HCT116 (cell line): ENCODE data around the gene CCL15. TPM values are rescaled to one million over a fixed set of nuclear protein-coding genes. Genes with fewer than 3 reads are reported as not detected.

Experiments used
- ATAC-seq: fragments of 200-7000 bp; cut with Tn5 transposase; 2 replicates; pipeline ENCODE4 v1.9.1; 2020; ENCODE audit warnings: mild to moderate bottlenecking, moderate library complexity
- BruUV-seq: library from RNA; stranded (reverse); fragments of 400-500 nt; replicated peaks from 2 replicates; lab custom pipeline; 2021; lab: Mats Ljungman, UMichigan
- CTCF ChIA-PET: fragments of 300-600 bp; sonication (Branson Sonifier 250); formaldehyde crosslinking; loops from one replicate; lab custom pipeline; 2021; ENCODE audit warnings: antibody characterized with exemption; lab: Charles Lee
- POLR2A ChIA-PET: fragments of 300-600, 350-600 bp; sonication (Branson Sonifier 250); formaldehyde crosslinking; loops from one replicate; lab custom pipeline; 2021; ENCODE audit warnings: antibody characterized with exemption; lab: Charles Lee
- RAD21 ChIA-PET, 2 experiments: fragments of 300-600 bp; sonication (Branson Sonifier 250); formaldehyde crosslinking; loops; one replicate each; lab custom pipeline; 2023; ENCODE audit warnings: low total read pairs in 2 of 2; ENCODE audit not compliant: uncharacterized antibody in 2 of 2, unreplicated experiment in 2 of 2, low non-redundant PET in 1 of 2; lab: Charles Lee
- DNase-seq: peaks from one replicate; pipeline ENCODE4 v3.0.0-alpha.2; 2010; ENCODE audit warnings: low read depth, low spot score
- H2AFZ ChIP-seq: fragments of 200-600 bp; shearing (Covaris generic), sonication (generic); 2 replicates; pipeline ENCODE4 v1.6.1; 2017; ENCODE audit warnings: low read depth, mixed run types, mixed read lengths, antibody characterized with exemption, low read length; ENCODE audit not compliant: poor library complexity, severe bottlenecking
- H3K27ac ChIP-seq: 2 replicates; pipeline ENCODE4 v1.5.1; 2012; ENCODE audit warnings: low read depth, low read length
- H3K27me3 ChIP-seq: fragments of 200-600 bp; sonication (generic); 2 replicates; pipeline ENCODE4 v1.6.1; 2016; ENCODE audit warnings: mixed run types, low read length, mixed read lengths; ENCODE audit not compliant: insufficient read depth
- H3K36me3 ChIP-seq, 2 experiments: fragments of 200-500 bp in 1 of 2; fragments of 200-600 bp in 1 of 2; sonication (Bioruptor generic) in 1 of 2; sonication (generic) in 1 of 2; 2 replicates each; pipeline versions ENCODE4 v1.5.1 to v1.6.1; 2014 to 2016; ENCODE audit warnings: low read length in 2 of 2, inconsistent platforms in 1 of 2, mixed read lengths in 1 of 2, mixed run types in 1 of 2; ENCODE audit not compliant: insufficient read depth in 2 of 2, control insufficient read depth in 1 of 2
- H3K4me1 ChIP-seq, 2 experiments: fragments of 200-600 bp in 1 of 2; sonication (generic) in 1 of 2; 2 replicates each; pipeline versions ENCODE4 v1.5.1 to v1.6.1; 2012 to 2017; ENCODE audit warnings: low read length in 2 of 2, inconsistent platforms in 1 of 2, mild to moderate bottlenecking in 1 of 2, mixed read lengths in 1 of 2, mixed run types in 1 of 2, moderate library complexity in 1 of 2; ENCODE audit not compliant: insufficient read depth in 2 of 2, control insufficient read depth in 1 of 2
- H3K4me2 ChIP-seq: fragments of 200-600 bp; sonication (generic); 2 replicates; pipeline ENCODE4 v1.6.1; 2017; ENCODE audit warnings: mixed run types, low read length, mixed read lengths
- H3K4me3 ChIP-seq, 2 experiments: fragments of 200-600 bp in 1 of 2; sonication (generic) in 1 of 2; replicated peaks in 1 of 2; 2 replicates each; pipeline ENCODE4 v1.5.1; 2011 to 2016; ENCODE audit warnings: low read length in 2 of 2, control low read depth in 1 of 2, low read depth in 1 of 2, mild to moderate bottlenecking in 1 of 2, mixed read lengths in 1 of 2, mixed run types in 1 of 2
- H3K79me2 ChIP-seq: fragments of 200-600 bp; sonication (generic); 2 replicates; pipeline ENCODE4 v1.6.1; 2017; ENCODE audit warnings: mild to moderate bottlenecking, mixed run types, low read length, moderate library complexity, mixed read lengths; ENCODE audit not compliant: insufficient read depth
- H3K9ac ChIP-seq: fragments of 200-600 bp; sonication (generic); 2 replicates; pipeline ENCODE4 v1.6.1; 2016; ENCODE audit warnings: low read length, mixed read lengths
- H3K9me2 ChIP-seq: fragments of 200-600 bp; sonication (generic), shearing (Covaris generic); 2 replicates; pipeline ENCODE4 v1.6.1; 2017; ENCODE audit warnings: mixed run types, mild to moderate bottlenecking, moderate library complexity; ENCODE audit not compliant: insufficient read depth
- H3K9me3 ChIP-seq, 2 experiments: fragments of 200-500 bp in 1 of 2; fragments of 200-600 bp in 1 of 2; sonication (Bioruptor generic) in 1 of 2; sonication (generic) in 1 of 2; 2 replicates each; pipeline ENCODE4 v1.6.1; 2014 to 2017; ENCODE audit warnings: low read length in 2 of 2, mixed read lengths in 2 of 2, inconsistent platforms in 1 of 2, low read depth in 1 of 2, mild to moderate bottlenecking in 1 of 2, mixed run types in 1 of 2, moderate library complexity in 1 of 2; ENCODE audit not compliant: control insufficient read depth in 1 of 2, insufficient read depth in 1 of 2
- H4K20me1 ChIP-seq: fragments of 200-600 bp; sonication (generic), shearing (Covaris generic); 2 replicates; pipeline ENCODE4 v1.6.1; 2017; ENCODE audit warnings: mixed run types, mild to moderate bottlenecking, moderate library complexity; ENCODE audit not compliant: insufficient read depth
- CBX3 ChIP-seq: IDR thresholded peaks from 2 replicates; pipeline ENCODE4 v1.6.1; 2012; ENCODE audit warnings: low read depth
- EZH2 ChIP-seq: fragments of 200-600 bp; sonication (generic); IDR thresholded peaks from 2 replicates; pipeline ENCODE4 v1.6.1; 2017; ENCODE audit warnings: antibody characterized with exemption, mixed run types
- EZH2phosphoT487 ChIP-seq: fragments of 200-600 bp; IDR thresholded peaks from 2 replicates; pipeline ENCODE4 v1.6.1; 2018; ENCODE audit warnings: antibody characterized with exemption, borderline replicate concordance
- JUND ChIP-seq: IDR thresholded peaks from 2 replicates; pipeline ENCODE4 v1.6.1; 2012
- intact Hi-C: fragments of 100-400 bp; cut with micrococcal nuclease; formaldehyde crosslinking; loops from 2 replicates; pipeline ENCODE4 v1.10.0; 2022
- total RNA-seq: library from RNA; stranded (reverse); gene quantifications from one replicate; pipeline ENCODE4 v1.2.1, GENCODE V29; 2021; ENCODE audit not compliant: unreplicated experiment
- TF ChIP-seq, protein P1 (sequence below), 3 experiments: fragments of 200-600 bp in 1 of 3; sonication (generic) in 1 of 3; IDR thresholded peaks in 2 of 3; conservative IDR thresholded peaks in 1 of 3; 2 replicates each; pipeline ENCODE4 v1.5.1; 2012 to 2017; ENCODE audit warnings: low read depth in 2 of 3, low read length in 2 of 3, antibody characterized with exemption in 1 of 3, borderline replicate concordance in 1 of 3, control low read depth in 1 of 3, mild to moderate bottlenecking in 1 of 3, mixed read lengths in 1 of 3, mixed run types in 1 of 3, moderate library complexity in 1 of 3; ENCODE audit not compliant: insufficient read depth in 1 of 3

Gene CCL15
- total RNA-seq, 1 experiment from 2014 or later = not detected

- Histone ChIP-seq H4K20me1 (no peaks in the 10 kb centered on the region), H3K4me3 (no peak overlapping the region), H3K9ac (no peak overlapping the region), H3K79me2 (no peaks in the 10 kb centered on the region), H3K9me3 (no peaks in the 10 kb centered on the region), H3K4me1 (peaks cover 0 to 3% of the 10 kb centered on the region in 2 experiments; a peak in 1 of 4 replicates), H3K27me3 (no peaks in the 10 kb centered on the region), H3K4me2 (no peak overlapping the region), H3K27ac (no peak overlapping the region), H3K36me3 (no peaks in the 10 kb centered on the region), H2AFZ (no peak overlapping the region), H3K9me2 (no peaks in the 10 kb centered on the region)
- RAD21 ChIA-PET = interaction anchor here in 1 of 2 experiments (0.9 kb wide), 1 partner anchor 176 kb away, joined by 3 read pairs; no protein-coding TSS in a partner anchor
- CTCF ChIA-PET = interaction anchor here (0.9 to 1.5 kb wide), 3 partner anchors 100 to 526 kb away, joined by 3 to 7 read pairs (median 5); no protein-coding TSS in a partner anchor
- no TSS peak for BruUV-seq
- no peak for TF ChIP-seq EZH2phosphoT487
- intact Hi-C loops = no loop called here
- ATAC-seq (no peak), DNase-seq (no peak)
- POLR2A ChIA-PET = no interaction called here
Observed at GRCh38 chr17:35972945-35973332, 28.4 kb downstream of the CCL15 start.

GRCh38 chr17:35972535-35972934 lies 28.8 kb downstream of the CCL15 start:
- H3K79me2 ChIP-seq = no peaks in the 10 kb centered on the region
- no peaks in the 10 kb centered on the region for H3K9me3 ChIP-seq
- no peak overlapping the region for H3K9ac ChIP-seq
- H3K9me2 ChIP-seq = no peaks in the 10 kb centered on the region
- CTCF ChIA-PET = interaction anchor here (1.3 to 5.3 kb wide), 3 partner anchors 100 to 178 kb away, joined by 5 to 137 read pairs (median 7); no protein-coding TSS in a partner anchor
- H3K27ac ChIP-seq = no peak overlapping the region
- H4K20me1 ChIP-seq = no peaks in the 10 kb centered on the region
- DNase-seq = no peak
- TF ChIP-seq EZH2 (no peak), CBX3 (no peak), JUND (no peak)
- TF ChIP-seq, protein P1, sequence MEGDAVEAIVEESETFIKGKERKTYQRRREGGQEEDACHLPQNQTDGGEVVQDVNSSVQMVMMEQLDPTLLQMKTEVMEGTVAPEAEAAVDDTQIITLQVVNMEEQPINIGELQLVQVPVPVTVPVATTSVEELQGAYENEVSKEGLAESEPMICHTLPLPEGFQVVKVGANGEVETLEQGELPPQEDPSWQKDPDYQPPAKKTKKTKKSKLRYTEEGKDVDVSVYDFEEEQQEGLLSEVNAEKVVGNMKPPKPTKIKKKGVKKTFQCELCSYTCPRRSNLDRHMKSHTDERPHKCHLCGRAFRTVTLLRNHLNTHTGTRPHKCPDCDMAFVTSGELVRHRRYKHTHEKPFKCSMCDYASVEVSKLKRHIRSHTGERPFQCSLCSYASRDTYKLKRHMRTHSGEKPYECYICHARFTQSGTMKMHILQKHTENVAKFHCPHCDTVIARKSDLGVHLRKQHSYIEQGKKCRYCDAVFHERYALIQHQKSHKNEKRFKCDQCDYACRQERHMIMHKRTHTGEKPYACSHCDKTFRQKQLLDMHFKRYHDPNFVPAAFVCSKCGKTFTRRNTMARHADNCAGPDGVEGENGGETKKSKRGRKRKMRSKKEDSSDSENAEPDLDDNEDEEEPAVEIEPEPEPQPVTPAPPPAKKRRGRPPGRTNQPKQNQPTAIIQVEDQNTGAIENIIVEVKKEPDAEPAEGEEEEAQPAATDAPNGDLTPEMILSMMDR (IDR thresholded peaks at IDR 0.05 in 2 of 3, conservative IDR thresholded peaks at IDR 0.05 in 1 of 3; ENCODE audit: borderline replicate concordance in 1 of 3, insufficient read depth in 1 of 3, low read depth in 2 of 3, low read length in 2 of 3) = no peak
- TF ChIP-seq, all 23 proteins: peak for 0
- Histone ChIP-seq H3K27me3 (no peaks in the 10 kb centered on the region), H3K4me3 (no peak overlapping the region), H2AFZ (no peak overlapping the region), H3K4me2 (no peak overlapping the region), H3K36me3 (no peaks in the 10 kb centered on the region), H3K4me1 (peaks cover 0 to 3% of the 10 kb centered on the region in 2 experiments; a peak in 1 of 4 replicates)
- ATAC-seq = no peak
- no TSS peak for BruUV-seq
- intact Hi-C loops = no loop called here
- ChIA-PET POLR2A (no interaction called here), RAD21 (interaction anchor here in 1 of 2 experiments (1.6 kb wide), 1 partner anchor 176 kb away, joined by 5 read pairs; no protein-coding TSS in a partner anchor)
